Central memory CD8-positive, alpha-beta T cell (primary cell): Measurements from ENCODE around the gene RNF144B.

Source experiments
- ATAC-seq: fragments of 150-1000 bp; cut with Tn5 transposase; replicated peaks from 2 replicates; pipeline ENCODE4 v1.10.0; 2022; ENCODE audit warnings: mild to moderate bottlenecking, moderate FRiP score, moderate number of reproducible peaks; ENCODE audit not compliant: poor library complexity, severe bottlenecking; ENCODE audit errors: extremely low read depth
- DNase-seq, 2 donors: peaks; one replicate each; pipeline ENCODE4 v3.0.0; 2021; ENCODE audit warnings: low spot score in 2 of 2
- H3K27ac Mint-ChIP-seq: one replicate; pipeline ENCODE4 v1.8.0; 2022; ENCODE audit warnings: low read depth, mild to moderate bottlenecking, moderate library complexity, mixed read lengths
- H3K27me3 Mint-ChIP-seq: one replicate; pipeline ENCODE4 v1.8.0; 2022; ENCODE audit warnings: mixed read lengths
- H3K36me3 Mint-ChIP-seq: one replicate; pipeline ENCODE4 v1.8.0; 2022; ENCODE audit warnings: mild to moderate bottlenecking, moderate library complexity, mixed read lengths; ENCODE audit not compliant: insufficient read depth
- H3K4me1 Mint-ChIP-seq: one replicate; pipeline ENCODE4 v1.8.0; 2022; ENCODE audit warnings: mixed read lengths
- H3K4me3 Mint-ChIP-seq: one replicate; pipeline ENCODE4 v1.8.0; 2022; ENCODE audit warnings: mild to moderate bottlenecking, moderate library complexity, mixed read lengths
- H3K9me3 Mint-ChIP-seq: one replicate; pipeline ENCODE4 v1.8.0; 2022; ENCODE audit warnings: mixed read lengths

RNF144B gene

GRCh38 chr6:18504232-18504596, 117.1 kb downstream of the RNF144B start:
- Mint-ChIP-seq H3K27ac (no peak overlapping the region), H3K27me3 (peaks cover 29% of the 10 kb centered on the region), H3K4me1 (peaks cover 5% of the 10 kb centered on the region), H3K4me3 (no peak overlapping the region), H3K36me3 (no peaks in the 10 kb centered on the region), H3K9me3 (no peaks in the 10 kb centered on the region)
- DNase-seq (no peak), ATAC-seq (no peak)

- Mint-ChIP-seq H3K4me3 (no peak overlapping the region), H3K36me3 (no peaks in the 10 kb centered on the region), H3K27ac (no peak overlapping the region), H3K27me3 (peaks cover 19% of the 10 kb centered on the region), H3K4me1 (peaks cover 5% of the 10 kb centered on the region), H3K9me3 (no peaks in the 10 kb centered on the region)
- no peak for ATAC-seq
- no peak for DNase-seq
Measured at GRCh38 chr6:18506382-18507017, 119.3 kb downstream of the RNF144B start.

- Mint-ChIP-seq H3K27ac (no peak overlapping the region), H3K36me3 (no peaks in the 10 kb centered on the region), H3K4me3 (no peak overlapping the region), H3K4me1 (peaks cover 5% of the 10 kb centered on the region), H3K27me3 (peaks cover 19% of the 10 kb centered on the region), H3K9me3 (no peaks in the 10 kb centered on the region)
- DNase-seq (no peak), ATAC-seq (no peak)
Measured at GRCh38 chr6:18507018-18507415, 119.9 kb downstream of the RNF144B start.

GRCh38 chr6:18507561-18507960, 120.4 kb downstream of the RNF144B start:
- H3K27ac Mint-ChIP-seq, result no peak overlapping the region
- ATAC-seq, result no peak

GRCh38 chr6:18509871-18510643, 122.9 kb downstream of the RNF144B start:
- H3K9me3 Mint-ChIP-seq, result no peaks in the 10 kb centered on the region
- DNase-seq (no peak), ATAC-seq (no peak)
- H3K36me3 Mint-ChIP-seq, result no peaks in the 10 kb centered on the region
- no peaks in the 10 kb centered on the region for H3K4me1 Mint-ChIP-seq
- H3K27me3 Mint-ChIP-seq, result peaks cover 8% of the 10 kb centered on the region
- H3K27ac Mint-ChIP-seq, result no peak overlapping the region
- H3K4me3 Mint-ChIP-seq, result no peak overlapping the region

More at GRCh38 chr6:18507561-18507960, 120.4 kb downstream of the RNF144B start:
- Mint-ChIP-seq H3K36me3 (no peaks in the 10 kb centered on the region), H3K9me3 (no peaks in the 10 kb centered on the region), H3K27me3 (peaks cover 19% of the 10 kb centered on the region), H3K4me1 (peaks cover 5% of the 10 kb centered on the region), H3K4me3 (no peak overlapping the region)
- DNase-seq, result no peak

- no peak overlapping the region for H3K27ac Mint-ChIP-seq
- H3K4me1 Mint-ChIP-seq, result no peaks in the 10 kb centered on the region
- no peaks in the 10 kb centered on the region for H3K36me3 Mint-ChIP-seq
- no peak overlapping the region for H3K4me3 Mint-ChIP-seq
- H3K27me3 Mint-ChIP-seq, result peaks cover 8% of the 10 kb centered on the region
- no peak for ATAC-seq
- H3K9me3 Mint-ChIP-seq, result no peaks in the 10 kb centered on the region
- DNase-seq, result no peak
Measured at GRCh38 chr6:18510644-18511033, 123.5 kb downstream of the RNF144B start.

- H3K4me3 Mint-ChIP-seq, result no peak overlapping the region
- H3K4me1 Mint-ChIP-seq, result no peaks in the 10 kb centered on the region
- H3K9me3 Mint-ChIP-seq, result no peaks in the 10 kb centered on the region
- H3K27me3 Mint-ChIP-seq, result peaks cover 8% of the 10 kb centered on the region
- DNase-seq (no peak), ATAC-seq (no peak)
- H3K27ac Mint-ChIP-seq, result no peak overlapping the region
- H3K36me3 Mint-ChIP-seq, result no peaks in the 10 kb centered on the region
Measured at GRCh38 chr6:18511211-18511610, 124.1 kb downstream of the RNF144B start.

GRCh38 chr6:18513253-18513798, 126.2 kb downstream of the RNF144B start:
- Mint-ChIP-seq H3K4me1 (no peaks in the 10 kb centered on the region), H3K36me3 (no peaks in the 10 kb centered on the region), H3K9me3 (no peaks in the 10 kb centered on the region), H3K27ac (no peak overlapping the region), H3K27me3 (no peaks in the 10 kb centered on the region), H3K4me3 (no peak overlapping the region)
- ATAC-seq (no peak), DNase-seq (no peak)

- ATAC-seq (no peak), DNase-seq (no peak)
- Mint-ChIP-seq H3K4me3 (no peak overlapping the region), H3K4me1 (no peaks in the 10 kb centered on the region), H3K9me3 (no peaks in the 10 kb centered on the region), H3K27me3 (no peaks in the 10 kb centered on the region), H3K36me3 (no peaks in the 10 kb centered on the region), H3K27ac (no peak overlapping the region)
Measured at GRCh38 chr6:18514180-18514579, 127.0 kb downstream of the RNF144B start.

- H3K36me3 Mint-ChIP-seq, result no peaks in the 10 kb centered on the region
- H3K9me3 Mint-ChIP-seq, result no peaks in the 10 kb centered on the region
- no peaks in the 10 kb centered on the region for H3K4me1 Mint-ChIP-seq
- ATAC-seq (no peak), DNase-seq (no peak)
- H3K4me3 Mint-ChIP-seq, result no peak overlapping the region
- H3K27ac Mint-ChIP-seq, result no peak overlapping the region
- no peaks in the 10 kb centered on the region for H3K27me3 Mint-ChIP-seq
Measured at GRCh38 chr6:18515767-18516166, 128.6 kb downstream of the RNF144B start.
